ENCODE measurements around the gene BDP1. TPM values are rescaled to one million over a fixed set of nuclear protein-coding genes. Genes with fewer than 3 reads are reported as not detected.

Gene BDP1
- total and polyA plus RNA-seq, 10 donors, result 9.0 to 49.9 (median 30.5) TPM

- no peak for DNase-seq
- Histone ChIP-seq H3K27ac (peak overlapping the region; percentile 84 to 94 (median 90)), H3K27me3 (replicated peaks in 1 of 7) (no peaks in the 10 kb centered on the region), H3K9me3 (no peaks in the 10 kb centered on the region), H3K4me1 (peaks cover 9 to 47% (median 30%) of the 10 kb centered on the region in 6 donors), H3K4me3 (peak overlapping the region; percentile 74 to 89 (median 80)), H3K36me3 (no peaks in the 10 kb centered on the region)
- intact Hi-C loops (cut with DNase I; ENCODE audit: low total_unique reads), result no loop called here
- WGBS, 5 donors, result 80 to 86% (median 83%) methylated on average over 22 of the region's 22 CpGs
- TF ChIP-seq CTCF (IDR thresholded peaks at IDR 0.05 in 8 of 11, conservative IDR thresholded peaks at IDR 0.05 in 3 of 11), result no peak
- TF ChIP-seq POLR2A (IDR thresholded peaks at IDR 0.05), result no peak
- no peak for TF ChIP-seq POLR2AphosphoS5 (IDR thresholded peaks at IDR 0.05)
Observed at GRCh38 chr5:71586052-71586940, 130.8 kb downstream of the BDP1 start.

GRCh38 chr5:71586941-71587765 is 131.7 kb downstream of the BDP1 start, which contains the start of gene MCCC2:
MCCC2 (plus strand) TSS chr5:71587340; CDS start chr5:71587426, 86 bp downstream.
- peak; percentile 98 for DNase-seq
- Histone ChIP-seq H3K9me3 (no peaks in the 10 kb centered on the region), H3K27ac (peak within 1 kb of the TSS; percentile 84 to 94 (median 90)), H3K27me3 (replicated peaks in 1 of 7) (no peaks in the 10 kb centered on the region), H3K4me1 (peaks cover 9 to 47% (median 30%) of the 10 kb centered on the region in 6 donors), H3K4me3 (peak within 1 kb of the TSS; percentile 74 to 89 (median 80)), H3K36me3 (peaks cover 0 to 5% (median 0%) of the 10 kb centered on the region in 6 donors)
- TF ChIP-seq POLR2AphosphoS5 (IDR thresholded peaks at IDR 0.05) (peak; percentile 95 to 96 (median 96)), CTCF (IDR thresholded peaks at IDR 0.05 in 8 of 11, conservative IDR thresholded peaks at IDR 0.05 in 3 of 11) (no peak), POLR2A (IDR thresholded peaks at IDR 0.05) (peak in 1 of 3 donors; percentile 40)
- 0 to 7% (median 1%) methylated on average over 33 to 56 of the region's 56 CpGs for WGBS, 5 donors
- intact Hi-C loops (cut with DNase I; ENCODE audit: low total_unique reads), result no loop called here

- no peaks in the 10 kb centered on the region for H3K27me3 ChIP-seq (replicated peaks in 1 of 7)
- 67 to 76% (median 69%) methylated on average over 19 of the region's 19 CpGs for WGBS, 5 donors
- no peaks in the 10 kb centered on the region for H3K9me3 ChIP-seq
- peak overlapping the region; percentile 74 to 89 (median 80) for H3K4me3 ChIP-seq
- peaks cover 9 to 47% (median 30%) of the 10 kb centered on the region in 6 donors for H3K4me1 ChIP-seq
- H3K36me3 ChIP-seq, result peaks cover 0 to 7% (median 0%) of the 10 kb centered on the region in 6 donors
- TF ChIP-seq POLR2A (IDR thresholded peaks at IDR 0.05), result no peak
- no peak for TF ChIP-seq CTCF (IDR thresholded peaks at IDR 0.05 in 8 of 11, conservative IDR thresholded peaks at IDR 0.05 in 3 of 11)
- no peak for TF ChIP-seq POLR2AphosphoS5 (IDR thresholded peaks at IDR 0.05)
- no peak for DNase-seq
- H3K27ac ChIP-seq, result peak overlapping the region; percentile 84 to 94 (median 90)
- intact Hi-C loops (cut with DNase I; ENCODE audit: low total_unique reads), result no loop called here
Observed at GRCh38 chr5:71587766-71588532, 132.5 kb downstream of the BDP1 start.
